ENCODE measurements around the gene FKBP5. TPM values are rescaled to one million over a fixed set of nuclear protein-coding genes. Genes with fewer than 3 reads are reported as not detected.

Gene FKBP5
- total and polyA plus RNA-seq, 9 of the 15 experiments (the other 6 are each of a cell fraction or from before 2014, with no cell fraction given), result 32.7 to 151 (median 75.0) TPM

DNA sequence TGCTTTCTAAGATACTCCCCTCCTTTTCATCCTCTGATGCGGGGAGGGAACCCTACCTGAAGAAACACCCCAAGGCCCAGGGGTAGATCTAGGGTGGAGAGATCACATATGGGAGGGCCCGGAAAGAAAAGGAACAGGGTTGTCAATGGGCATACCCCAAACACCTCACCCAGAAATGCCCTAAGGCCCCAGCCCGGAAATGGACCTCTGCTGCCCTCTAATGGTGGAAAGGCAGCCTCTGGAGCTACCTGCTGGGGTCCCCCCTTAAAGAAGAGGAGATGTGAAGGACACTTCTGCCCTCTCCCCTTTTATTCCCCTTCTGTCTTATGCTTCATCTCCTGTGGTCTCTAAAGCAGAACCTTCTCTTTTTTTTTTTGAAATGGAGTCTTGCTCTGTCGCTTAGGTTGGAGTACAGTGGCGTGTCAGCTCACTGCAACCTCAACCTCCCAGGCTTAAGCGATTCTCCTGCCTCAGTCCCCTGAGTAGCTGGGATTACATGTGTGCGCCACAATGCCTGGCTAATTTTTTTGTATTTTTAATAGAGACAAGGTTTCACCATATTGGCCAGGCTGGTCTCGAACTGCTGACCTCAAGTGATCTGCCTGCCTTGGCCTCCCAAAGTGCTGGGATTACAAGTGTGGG lies 47.7 kb upstream of the FKBP5 start:
- H3K27ac ChIP-seq (ENCODE audit: extremely low read depth, low read depth, low read length), result no peak overlapping the region
- in situ Hi-C loops (cut with MboI), result loop anchor here (5.0 kb wide), 3 partner anchors 154 to 439 kb away; partner anchors contain the start of gene DEF6
- no peaks in the 10 kb centered on the region for H3K9me3 ChIP-seq (replicated peaks; ENCODE audit: control insufficient read depth, insufficient read depth, low read depth, low read length)
- no peak overlapping the region for H3K4me2 ChIP-seq (ENCODE audit: insufficient read depth, low read length)
- no peak overlapping the region for H3K9ac ChIP-seq (ENCODE audit: insufficient read depth in 1 of 2, low read depth in 2 of 2, low read length in 2 of 2)
- whole genome bisulfite sequencing (ENCODE audit: insufficient coverage, low coverage, missing lambda C conversion rate), result 39% methylated on average over 8 of the region's 8 CpGs
- FAIRE-seq (peak; percentile 75), ATAC-seq (peak; percentile 64), DNase-seq (ENCODE audit: extremely low read depth in 1 of 4, low spot score in 3 of 4) (peak; percentile 73 to 87 (median 80))
- H2AFZ ChIP-seq (ENCODE audit: low read depth, low read length), result peak overlapping the region; percentile 41; the same call in 1 of the 2 replicates
- CTCF ChIA-PET (ENCODE audit: low intra/inter-chr PET ratio), result interaction anchor here (0.5 to 8.4 kb wide), 7 partner anchors 18 to 442 kb away, joined by 3 to 195 read pairs (median 7); partner anchors contain the start of gene DEF6
- H4K20me1 ChIP-seq (replicated peaks; ENCODE audit: control insufficient read depth, insufficient read depth, low read length), result no peaks in the 10 kb centered on the region
- POLR2A ChIA-PET, result interaction anchor here (0.6 to 2.5 kb wide), 12 partner anchors 119 to 265 kb away, joined by 3 to 10 read pairs (median 4); no protein-coding TSS in a partner anchor
- H3K4me3 ChIP-seq, result no peak overlapping the region
- intact Hi-C loops (cut with micrococcal nuclease), result loop anchor here (1.0 to 10.0 kb wide), 3 partner anchors 152 to 440 kb away; partner anchors contain the start of gene DEF6
- peaks cover 18 to 26% of the 10 kb centered on the region in 2 experiments for H3K4me1 ChIP-seq (replicated peaks in 1 of 2; ENCODE audit: control insufficient read depth in 2 of 2, insufficient read depth in 2 of 2, low read length in 2 of 2)
- BruUV-seq (replicated peaks), result no TSS peak
- no peaks in the 10 kb centered on the region for H3K36me3 ChIP-seq (ENCODE audit: control insufficient read depth, insufficient read depth, low read length)
- no peaks in the 10 kb centered on the region for H3K9me1 ChIP-seq (ENCODE audit: control insufficient read depth, insufficient read depth, low read length)
- H3K79me2 ChIP-seq (ENCODE audit: control insufficient read depth, insufficient read depth, low read length), result no peaks in the 10 kb centered on the region; the same call in 2 of the 3 replicates
- no peaks in the 10 kb centered on the region for H3K27me3 ChIP-seq (ENCODE audit: control insufficient read depth in 2 of 2, insufficient read depth in 2 of 2, low read length in 2 of 2)
- TF ChIP-seq ZC3H11A (IDR thresholded peaks at IDR 0.05; ENCODE audit: low read depth, low read length) (no peak), ARID2 (IDR thresholded peaks at IDR 0.05) (peak; percentile 81; the same call in 1 of the 2 replicates), XRCC5 (IDR thresholded peaks at IDR 0.05; ENCODE audit: low read depth, low read length) (peak; percentile 72; the same call in 1 of the 2 replicates), RB1 (IDR thresholded peaks at IDR 0.05; ENCODE audit: low read depth) (peak; percentile 33; the same call in 1 of the 2 replicates), GABPA (tag; conservative IDR thresholded peaks at IDR 0.05; ENCODE audit: low read depth) (0 out of 2 replicates have a peak, but pooled peaks have one; percentile 30), MYNN (IDR thresholded peaks at IDR 0.05) (0 out of 2 replicates have a peak, but pooled peaks have one; percentile 23), MYNN (CRISPR knock-in tag; IDR thresholded peaks at IDR 0.05) (no peak), ERF (CRISPR knock-in tag; IDR thresholded peaks at IDR 0.05) (no peak), RCOR1 (IDR thresholded peaks at IDR 0.05; ENCODE audit: borderline replicate concordance in 1 of 2, low read depth in 2 of 2, low read length in 2 of 2) (0 out of 4 replicates have a peak, but pooled peaks of 1 of the 2 experiments have one; percentile 35), LCOR (CRISPR knock-in tag; IDR thresholded peaks at IDR 0.05) (no peak), ZBTB1 (CRISPR knock-in tag; IDR thresholded peaks at IDR 0.05; ENCODE audit: borderline replicate concordance, low read depth) (0 out of 2 replicates have a peak, but pooled peaks have one; percentile 38), ZNF561 (CRISPR knock-in tag; conservative IDR thresholded peaks at IDR 0.05) (no peak)
- TF ChIP-seq, protein P1, sequence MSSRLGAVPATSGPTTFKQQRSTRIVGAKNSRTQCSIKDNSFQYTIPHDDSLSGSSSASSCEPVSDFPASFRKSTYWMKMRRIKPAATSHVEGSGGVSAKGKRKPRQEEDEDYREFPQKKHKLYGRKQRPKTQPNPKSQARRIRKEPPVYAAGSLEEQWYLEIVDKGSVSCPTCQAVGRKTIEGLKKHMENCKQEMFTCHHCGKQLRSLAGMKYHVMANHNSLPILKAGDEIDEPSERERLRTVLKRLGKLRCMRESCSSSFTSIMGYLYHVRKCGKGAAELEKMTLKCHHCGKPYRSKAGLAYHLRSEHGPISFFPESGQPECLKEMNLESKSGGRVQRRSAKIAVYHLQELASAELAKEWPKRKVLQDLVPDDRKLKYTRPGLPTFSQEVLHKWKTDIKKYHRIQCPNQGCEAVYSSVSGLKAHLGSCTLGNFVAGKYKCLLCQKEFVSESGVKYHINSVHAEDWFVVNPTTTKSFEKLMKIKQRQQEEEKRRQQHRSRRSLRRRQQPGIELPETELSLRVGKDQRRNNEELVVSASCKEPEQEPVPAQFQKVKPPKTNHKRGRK (tag; IDR thresholded peaks at IDR 0.05), result no peak
- TF ChIP-seq, protein P2, sequence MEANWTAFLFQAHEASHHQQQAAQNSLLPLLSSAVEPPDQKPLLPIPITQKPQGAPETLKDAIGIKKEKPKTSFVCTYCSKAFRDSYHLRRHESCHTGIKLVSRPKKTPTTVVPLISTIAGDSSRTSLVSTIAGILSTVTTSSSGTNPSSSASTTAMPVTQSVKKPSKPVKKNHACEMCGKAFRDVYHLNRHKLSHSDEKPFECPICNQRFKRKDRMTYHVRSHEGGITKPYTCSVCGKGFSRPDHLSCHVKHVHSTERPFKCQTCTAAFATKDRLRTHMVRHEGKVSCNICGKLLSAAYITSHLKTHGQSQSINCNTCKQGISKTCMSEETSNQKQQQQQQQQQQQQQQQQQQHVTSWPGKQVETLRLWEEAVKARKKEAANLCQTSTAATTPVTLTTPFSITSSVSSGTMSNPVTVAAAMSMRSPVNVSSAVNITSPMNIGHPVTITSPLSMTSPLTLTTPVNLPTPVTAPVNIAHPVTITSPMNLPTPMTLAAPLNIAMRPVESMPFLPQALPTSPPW (CRISPR knock-in tag; IDR thresholded peaks at IDR 0.05), result peak; percentile 38; the same call in 1 of the 2 replicates
- TF ChIP-seq, protein P3, sequence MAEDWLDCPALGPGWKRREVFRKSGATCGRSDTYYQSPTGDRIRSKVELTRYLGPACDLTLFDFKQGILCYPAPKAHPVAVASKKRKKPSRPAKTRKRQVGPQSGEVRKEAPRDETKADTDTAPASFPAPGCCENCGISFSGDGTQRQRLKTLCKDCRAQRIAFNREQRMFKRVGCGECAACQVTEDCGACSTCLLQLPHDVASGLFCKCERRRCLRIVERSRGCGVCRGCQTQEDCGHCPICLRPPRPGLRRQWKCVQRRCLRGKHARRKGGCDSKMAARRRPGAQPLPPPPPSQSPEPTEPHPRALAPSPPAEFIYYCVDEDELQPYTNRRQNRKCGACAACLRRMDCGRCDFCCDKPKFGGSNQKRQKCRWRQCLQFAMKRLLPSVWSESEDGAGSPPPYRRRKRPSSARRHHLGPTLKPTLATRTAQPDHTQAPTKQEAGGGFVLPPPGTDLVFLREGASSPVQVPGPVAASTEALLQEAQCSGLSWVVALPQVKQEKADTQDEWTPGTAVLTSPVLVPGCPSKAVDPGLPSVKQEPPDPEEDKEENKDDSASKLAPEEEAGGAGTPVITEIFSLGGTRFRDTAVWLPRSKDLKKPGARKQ (CRISPR knock-in tag; IDR thresholded peaks at IDR 0.05), result 0 out of 2 replicates have a peak, but pooled peaks have one; percentile 29
